Loucy (cell line): ENCODE data around the gene SMIM23.

Experiments
- H2AFZ ChIP-seq: fragments of 200-600 bp; sonication (generic); 2 replicates; pipeline ENCODE4 v1.6.0; 2016; ENCODE audit warnings: antibody characterized with exemption, mild to moderate bottlenecking, low read length, moderate library complexity
- H3F3A ChIP-seq: fragments of 200-600 bp; 2 replicates; pipeline ENCODE4 v1.6.0; 2016; ENCODE audit warnings: antibody characterized with exemption, low read depth, mild to moderate bottlenecking
- H3K27me3 ChIP-seq: fragments of 200-600 bp; sonication (generic); 2 replicates; pipeline ENCODE4 v1.6.1; 2014; ENCODE audit warnings: low read length, mild to moderate bottlenecking; ENCODE audit not compliant: insufficient read depth, poor library complexity, severe bottlenecking
- H3K36me3 ChIP-seq: fragments of 200-600 bp; sonication (generic); 2 replicates; pipeline ENCODE4 v1.6.1; 2016; ENCODE audit warnings: low read length; ENCODE audit not compliant: insufficient read depth
- H3K4me1 ChIP-seq: fragments of 200-600 bp; sonication (generic); 2 replicates; pipeline ENCODE4 v1.5.1; 2014; ENCODE audit warnings: low read length, mild to moderate bottlenecking; ENCODE audit not compliant: insufficient read depth, poor library complexity, severe bottlenecking
- H3K4me2 ChIP-seq: fragments of 200-600 bp; sonication (generic); 2 replicates; pipeline ENCODE4 v1.6.0; 2014; ENCODE audit warnings: antibody characterized with exemption, low read length, low read depth, mild to moderate bottlenecking; ENCODE audit not compliant: poor library complexity, severe bottlenecking
- H3K4me3 ChIP-seq: fragments of 200-600 bp; sonication (generic); 2 replicates; pipeline ENCODE4 v1.5.1; 2014; ENCODE audit warnings: low read length, mild to moderate bottlenecking, mixed read lengths; ENCODE audit not compliant: poor library complexity, severe bottlenecking
- H3K79me2 ChIP-seq: fragments of 200-600 bp; sonication (generic); 2 replicates; pipeline ENCODE4 v1.6.1; 2014; ENCODE audit warnings: low read length; ENCODE audit not compliant: insufficient read depth
- H3K9ac ChIP-seq: fragments of 200-600 bp; sonication (generic); 2 replicates; pipeline ENCODE4 v1.6.0; 2014; ENCODE audit warnings: mild to moderate bottlenecking, low read depth, low read length, moderate library complexity; ENCODE audit not compliant: poor library complexity, severe bottlenecking
- H3K9me2 ChIP-seq: fragments of 200-600 bp; sonication (generic); replicated peaks from 2 replicates; pipeline ENCODE4 v1.6.1; 2016; ENCODE audit warnings: low read depth, low read length, mixed read lengths
- H3K9me3 ChIP-seq: fragments of 200-600 bp; sonication (generic); 2 replicates; pipeline ENCODE4 v1.6.1; 2014; ENCODE audit warnings: mild to moderate bottlenecking, antibody characterized with exemption, low read length, low read depth; ENCODE audit not compliant: insufficient read depth
- H4K20me1 ChIP-seq: fragments of 200-600 bp; sonication (generic); 2 replicates; pipeline ENCODE4 v1.6.0; 2014; ENCODE audit warnings: antibody characterized with exemption, low read length, mild to moderate bottlenecking; ENCODE audit not compliant: insufficient read depth, poor library complexity, severe bottlenecking
- CTCF ChIP-seq: fragments of 200-600 bp; sonication (generic); conservative IDR thresholded peaks from 2 replicates; pipeline ENCODE4 v1.5.1; 2014; ENCODE audit warnings: mild to moderate bottlenecking, antibody characterized with exemption, low read length
- EZH2phosphoT487 ChIP-seq: fragments of 200-600 bp; IDR thresholded peaks from 2 replicates; pipeline ENCODE4 v1.6.1; 2018; ENCODE audit warnings: antibody characterized with exemption, mild to moderate bottlenecking, moderate library complexity, borderline replicate concordance

Gene SMIM23

GRCh38 chr5:171766875-171767274 lies 18.7 kb upstream of the SMIM23 start:
- Histone ChIP-seq H3K36me3 (no peaks in the 10 kb centered on the region), H3K4me3 (no peak overlapping the region), H3K9me3 (no peaks in the 10 kb centered on the region), H2AFZ (no peak overlapping the region), H3K9me2 (no peaks in the 10 kb centered on the region), H3K4me1 (no peaks in the 10 kb centered on the region), H3K4me2 (no peak overlapping the region), H3F3A (no peaks in the 10 kb centered on the region), H3K27me3 (no peaks in the 10 kb centered on the region), H3K79me2 (no peaks in the 10 kb centered on the region), H4K20me1 (no peaks in the 10 kb centered on the region), H3K9ac (no peak overlapping the region)
- no peak for TF ChIP-seq EZH2phosphoT487
- TF ChIP-seq CTCF, result no peak

- no peaks in the 10 kb centered on the region for H4K20me1 ChIP-seq
- no peaks in the 10 kb centered on the region for H3K36me3 ChIP-seq
- H3K79me2 ChIP-seq, result no peaks in the 10 kb centered on the region
- no peaks in the 10 kb centered on the region for H3F3A ChIP-seq
- H3K4me3 ChIP-seq, result no peak overlapping the region
- no peaks in the 10 kb centered on the region for H3K27me3 ChIP-seq
- TF ChIP-seq EZH2phosphoT487 (no peak), CTCF (no peak)
- no peak overlapping the region for H3K9ac ChIP-seq
- H3K9me2 ChIP-seq, result no peaks in the 10 kb centered on the region
- H3K4me2 ChIP-seq, result no peak overlapping the region
- no peaks in the 10 kb centered on the region for H3K9me3 ChIP-seq
- no peaks in the 10 kb centered on the region for H3K4me1 ChIP-seq
- no peak overlapping the region for H2AFZ ChIP-seq
Observed at GRCh38 chr5:171770153-171770552, 15.5 kb upstream of the SMIM23 start.

- Histone ChIP-seq H3K79me2 (no peaks in the 10 kb centered on the region), H3K27me3 (no peaks in the 10 kb centered on the region), H3F3A (no peaks in the 10 kb centered on the region), H3K4me2 (no peak overlapping the region), H3K9ac (no peak overlapping the region), H3K4me1 (no peaks in the 10 kb centered on the region), H3K9me2 (no peaks in the 10 kb centered on the region), H3K36me3 (no peaks in the 10 kb centered on the region), H3K9me3 (no peaks in the 10 kb centered on the region), H4K20me1 (no peaks in the 10 kb centered on the region), H2AFZ (no peak overlapping the region), H3K4me3 (no peak overlapping the region)
- no peak for TF ChIP-seq EZH2phosphoT487
- TF ChIP-seq CTCF, result no peak
Observed at GRCh38 chr5:171771856-171772255, 13.8 kb upstream of the SMIM23 start.
